Fibroblast of lung (primary cell): Measurements from ENCODE around the gene FANCE. TPM values are rescaled to one million over a fixed set of nuclear protein-coding genes. Genes with fewer than 3 reads are reported as not detected.

ENCODE experiments used
- DNase-seq, 2 donors: peaks; one replicate each; pipeline versions ENCODE4 v3.0.0 to v3.0.0-alpha.2; 2010; ENCODE audit warnings: low read depth in 2 of 2
- H2AFZ ChIP-seq: 2 replicates; pipeline ENCODE4 v1.5.1; 2012; ENCODE audit warnings: low read length, control low read depth, inconsistent platforms
- H3K27ac ChIP-seq: 2 replicates; pipeline ENCODE4 v1.5.1; 2011; ENCODE audit warnings: low read length, control low read depth; ENCODE audit not compliant: insufficient read depth
- H3K27me3 ChIP-seq: 2 replicates; pipeline ENCODE4 v1.5.1; 2011; ENCODE audit warnings: mild to moderate bottlenecking, low read length; ENCODE audit not compliant: control insufficient read depth, insufficient read depth
- H3K36me3 ChIP-seq: 2 replicates; pipeline ENCODE4 v1.5.1; 2011; ENCODE audit warnings: low read length; ENCODE audit not compliant: control insufficient read depth, insufficient read depth
- H3K4me1 ChIP-seq: 2 replicates; pipeline ENCODE4 v1.5.1; 2011; ENCODE audit warnings: low read length; ENCODE audit not compliant: control insufficient read depth, insufficient read depth; ENCODE audit errors: extremely low read depth
- H3K4me2 ChIP-seq: 2 replicates; pipeline ENCODE4 v1.5.1; 2011; ENCODE audit warnings: low read length, control low read depth; ENCODE audit not compliant: insufficient read depth; ENCODE audit errors: extremely low read depth
- H3K4me3 ChIP-seq, 4 experiments: fragments of 200-600 bp in 1 of 4; sonication (generic) in 1 of 4; replicated peaks in 1 of 4; 2 replicates each; pipeline ENCODE4 v1.5.1; 2011 to 2016; ENCODE audit warnings: low read length in 4 of 4, low read depth in 3 of 4, mild to moderate bottlenecking in 3 of 4, control low read depth in 2 of 4, inconsistent platforms in 1 of 4, mixed read lengths in 1 of 4; ENCODE audit not compliant: insufficient read depth in 1 of 4; ENCODE audit errors: control extremely low read depth in 1 of 4
- H3K79me2 ChIP-seq: 2 replicates; pipeline ENCODE4 v1.5.1; 2012; ENCODE audit warnings: mild to moderate bottlenecking, low read length, inconsistent platforms; ENCODE audit not compliant: control insufficient read depth, insufficient read depth
- H3K9ac ChIP-seq: 2 replicates; pipeline ENCODE4 v1.5.1; 2011; ENCODE audit warnings: mild to moderate bottlenecking, low read length, control low read depth; ENCODE audit not compliant: insufficient read depth
- H3K9me3 ChIP-seq: 2 replicates; pipeline ENCODE4 v1.5.1; 2012; ENCODE audit warnings: low read depth, low read length; ENCODE audit not compliant: control insufficient read depth, insufficient read depth
- H4K20me1 ChIP-seq: 2 replicates; pipeline ENCODE4 v1.5.1; 2011; ENCODE audit warnings: low read length; ENCODE audit not compliant: control insufficient read depth, insufficient read depth; ENCODE audit errors: extremely low read depth
- CTCF ChIP-seq, 2 donors: IDR thresholded peaks in 1 of 2; conservative IDR thresholded peaks in 1 of 2; 1 replicate in 1 of 2; 2 replicates in 1 of 2; pipeline ENCODE4 v1.5.1; 2011 to 2012; ENCODE audit warnings: low read length in 2 of 2, control low read depth in 1 of 2, inconsistent platforms in 1 of 2, low read depth in 1 of 2, mild to moderate bottlenecking in 1 of 2
- EZH2 ChIP-seq: IDR thresholded peaks from 2 replicates; pipeline ENCODE4 v1.5.1; 2012; ENCODE audit warnings: low read length, control low read depth, mild to moderate bottlenecking; ENCODE audit errors: missing control alignments
- polyA plus RNA-seq, 2 donors: library from polyadenylated mRNA; depleted of rRNA in 1 of 2; stranded (reverse) in 1 of 2; unstranded in 1 of 2; fragments of >200 nt; gene quantifications; 2 replicates each; pipeline ENCODE4 v1.2.1, GENCODE V29; 2011 to 2012; ENCODE audit warnings: missing spikeins in 1 of 2
- total RNA-seq: library from RNA; depleted of rRNA; stranded (reverse); fragments of >200 nt; gene quantifications from 2 replicates; pipeline ENCODE4 v1.2.1, GENCODE V29; 2014

The FANCE gene
- total and polyA plus RNA-seq, 2 donors (not counting 1 experiment from before 2014, with no cell fraction given), result 3.2 to 10.7 TPM

GRCh38 chr6:35508027-35508426 is 55.9 kb downstream of the FANCE start:
- Histone ChIP-seq H3K9me3 (no peaks in the 10 kb centered on the region), H4K20me1 (no peaks in the 10 kb centered on the region), H3K27me3 (peaks cover 36% of the 10 kb centered on the region), H3K27ac (no peak overlapping the region), H3K4me3 (no peak overlapping the region), H3K9ac (no peak overlapping the region), H2AFZ (no peak overlapping the region), H3K36me3 (no peaks in the 10 kb centered on the region), H3K4me2 (no peak overlapping the region), H3K79me2 (no peaks in the 10 kb centered on the region), H3K4me1 (no peaks in the 10 kb centered on the region)
- DNase-seq, result no peak
- TF ChIP-seq EZH2 (no peak), CTCF (conservative IDR thresholded peaks at IDR 0.05 in 1 of 2, IDR thresholded peaks at IDR 0.05 in 1 of 2; ENCODE audit: low read depth in 1 of 2, low read length in 2 of 2) (no peak)

- H3K27me3 ChIP-seq, result peaks cover 36% of the 10 kb centered on the region
These were observed 56.4 kb downstream of the FANCE start for GRCh38 chr6:35508542-35508941.

GRCh38 chr6:35510916-35511561 is 58.9 kb downstream of the FANCE start:
- H3K36me3 ChIP-seq, result no peaks in the 10 kb centered on the region
- H3K4me3 ChIP-seq, result no peak overlapping the region
- TF ChIP-seq EZH2, result peak; percentile 66
- no peak for TF ChIP-seq CTCF (conservative IDR thresholded peaks at IDR 0.05 in 1 of 2, IDR thresholded peaks at IDR 0.05 in 1 of 2; ENCODE audit: low read depth in 1 of 2, low read length in 2 of 2)
- H3K79me2 ChIP-seq, result no peaks in the 10 kb centered on the region
- H2AFZ ChIP-seq, result no peak overlapping the region
- no peaks in the 10 kb centered on the region for H3K4me1 ChIP-seq
- no peak overlapping the region for H3K27ac ChIP-seq
- no peaks in the 10 kb centered on the region for H3K9me3 ChIP-seq
- no peak overlapping the region for H3K4me2 ChIP-seq
- no peaks in the 10 kb centered on the region for H4K20me1 ChIP-seq
- peaks cover 33% of the 10 kb centered on the region for H3K27me3 ChIP-seq
- H3K9ac ChIP-seq, result no peak overlapping the region
- DNase-seq, result no peak

More at GRCh38 chr6:35508542-35508941, 56.4 kb downstream of the FANCE start:
- Histone ChIP-seq H3K27ac (no peak overlapping the region), H3K9ac (no peak overlapping the region), H3K4me1 (no peaks in the 10 kb centered on the region), H3K4me3 (no peak overlapping the region), H2AFZ (no peak overlapping the region), H3K9me3 (no peaks in the 10 kb centered on the region), H3K4me2 (no peak overlapping the region), H4K20me1 (no peaks in the 10 kb centered on the region), H3K36me3 (no peaks in the 10 kb centered on the region), H3K79me2 (no peaks in the 10 kb centered on the region)
- TF ChIP-seq EZH2, result no peak
- TF ChIP-seq CTCF (conservative IDR thresholded peaks at IDR 0.05 in 1 of 2, IDR thresholded peaks at IDR 0.05 in 1 of 2; ENCODE audit: low read depth in 1 of 2, low read length in 2 of 2), result no peak
- no peak for DNase-seq
